ENCODE data around the gene CHML. TPM values are rescaled to one million over a fixed set of nuclear protein-coding genes. Genes with fewer than 3 reads are reported as not detected.

CHML gene
- total and polyA plus RNA-seq, 12 donors = 1.7 to 11.4 (median 7.7) TPM

- 90 to 95% methylated on average over 4 of the region's 4 CpGs for WGBS, 2 donors
- ATAC-seq (no peak), DNase-seq (no peak)
- Histone ChIP-seq H3K4me3 (no peak within 1 kb of the TSS), H3K27me3 (peaks cover 0 to 4% (median 0%) of the 10 kb centered on the region in 7 donors), H3K9me3 (peaks cover 0 to 5% (median 0%) of the 10 kb centered on the region in 11 donors), H3K27ac (no peak within 1 kb of the TSS), H3K4me1 (no peaks in the 10 kb centered on the region), H3K36me3 (no peaks in the 10 kb centered on the region)
- intact Hi-C loops (cut with DNase I) = no loop called here
- no peak for TF ChIP-seq CTCF (IDR thresholded peaks at IDR 0.05)
Measured at GRCh38 chr1:241652012-241652411, 11.8 kb upstream of the CHML start, which contains the start of gene WDR64. TSS of gene WDR64 (plus strand) at chr1:241652281. CDS start at chr1:241652485, 204 bp downstream.

GRCh38 chr1:241648159-241648558 is 8.0 kb upstream of the CHML start:
- Histone ChIP-seq H3K36me3 (no peaks in the 10 kb centered on the region), H3K27ac (no peak overlapping the region), H3K27me3 (peaks cover 0 to 4% (median 0%) of the 10 kb centered on the region in 7 donors), H3K9me3 (peaks cover 0 to 5% (median 0%) of the 10 kb centered on the region in 11 donors), H3K4me1 (no peaks in the 10 kb centered on the region), H3K4me3 (no peak overlapping the region)
- intact Hi-C loops (cut with DNase I) = loop anchor here in 1 of 10 donors (10.0 kb wide), 1 partner anchor 197 kb away; the partner anchor contains the start of gene EXO1
- WGBS, 2 donors = 91 to 96% methylated on average over 1 of the region's 1 CpG
- no peak for ATAC-seq
- no peak for TF ChIP-seq CTCF (IDR thresholded peaks at IDR 0.05)
- DNase-seq = no peak

GRCh38 chr1:241647658-241648057 is 7.5 kb upstream of the CHML start:
- DNase-seq (no peak), ATAC-seq (no peak)
- intact Hi-C loops (cut with DNase I) = loop anchor here in 1 of 10 donors (10.0 kb wide), 1 partner anchor 197 kb away; the partner anchor contains the start of gene EXO1
- WGBS, 2 donors = 71 to 85% methylated on average over 1 of the region's 1 CpG
- Histone ChIP-seq H3K9me3 (peaks cover 0 to 8% (median 0%) of the 10 kb centered on the region in 11 donors), H3K27me3 (peaks cover 0 to 4% (median 0%) of the 10 kb centered on the region in 7 donors), H3K4me1 (no peaks in the 10 kb centered on the region), H3K27ac (no peak overlapping the region), H3K36me3 (no peaks in the 10 kb centered on the region), H3K4me3 (no peak overlapping the region)
- no peak for TF ChIP-seq CTCF (IDR thresholded peaks at IDR 0.05)

- ATAC-seq = no peak
- Histone ChIP-seq H3K27ac (no peak overlapping the region), H3K36me3 (no peaks in the 10 kb centered on the region), H3K27me3 (peaks cover 0 to 4% (median 0%) of the 10 kb centered on the region in 7 donors), H3K4me1 (no peaks in the 10 kb centered on the region), H3K9me3 (peaks cover 0 to 20% (median 0%) of the 10 kb centered on the region in 11 donors), H3K4me3 (no peak overlapping the region)
- intact Hi-C loops (cut with DNase I) = loop anchor here in 1 of 10 donors (10.0 kb wide), 1 partner anchor 199 kb away; the partner anchor contains the start of gene EXO1
- DNase-seq = no peak
- WGBS, 2 donors = 82 to 83% methylated on average over 7 of the region's 7 CpGs
- no peak for TF ChIP-seq CTCF (IDR thresholded peaks at IDR 0.05)
Measured at GRCh38 chr1:241646201-241646600, 6.0 kb upstream of the CHML start.

Measured in heart right ventricle (tissue), 16 donors.